Astrocyte of the spinal cord (primary cell): ENCODE results near the gene AMBN.

Source experiments
- DNase-seq: peaks from one replicate; pipeline ENCODE4 v3.0.0; 2011; ENCODE audit warnings: low read depth, low spot score
- H3K4me3 ChIP-seq: 2 replicates; pipeline ENCODE4 v1.5.1; 2011; ENCODE audit warnings: low read depth, mild to moderate bottlenecking, low read length, moderate library complexity
- CTCF ChIP-seq: IDR thresholded peaks from 2 replicates; pipeline ENCODE4 v1.5.1; 2012; ENCODE audit warnings: low read depth, mild to moderate bottlenecking, low read length, inconsistent platforms
- in situ Hi-C: cut with HindIII; loops from 2 replicates; pipeline ENCODE4 v1.10.0; 2017; ENCODE audit warnings: low sequenced_read_pairs

AMBN gene

GRCh38 chr4:70591955-70592582 is at the start of gene AMBN:
Gene AMBN, plus strand, starts transcription at chr4:70592256. Its CDS starts 103 bp downstream, at chr4:70592359.
- no peak for TF ChIP-seq CTCF
- in situ Hi-C loops, result no loop called here
- no peak within 1 kb of the TSS for H3K4me3 ChIP-seq
- DNase-seq, result no peak

- no peak overlapping the region for H3K4me3 ChIP-seq
- DNase-seq, result peak; percentile 9
- in situ Hi-C loops, result no loop called here
- TF ChIP-seq CTCF, result peak; percentile 67
Observed at GRCh38 chr4:70544279-70544868, 47.7 kb upstream of the AMBN start.

- in situ Hi-C loops, result no loop called here
- TF ChIP-seq CTCF, result no peak
- no peak for DNase-seq
Observed at GRCh38 chr4:70556856-70557255, 35.2 kb upstream of the AMBN start.

GRCh38 chr4:70559211-70559830 is 32.7 kb upstream of the AMBN start:
- peak; percentile 85 for TF ChIP-seq CTCF
- H3K4me3 ChIP-seq, result no peak overlapping the region
- in situ Hi-C loops, result no loop called here
- DNase-seq, result peak; percentile 48

More at GRCh38 chr4:70556856-70557255, 35.2 kb upstream of the AMBN start:
- H3K4me3 ChIP-seq, result no peak overlapping the region

GRCh38 chr4:70559924-70560323 is 32.1 kb upstream of the AMBN start:
- DNase-seq, result no peak
- in situ Hi-C loops, result no loop called here
- H3K4me3 ChIP-seq, result no peak overlapping the region
- TF ChIP-seq CTCF, result no peak

- H3K4me3 ChIP-seq, result no peak overlapping the region
- DNase-seq, result no peak
- in situ Hi-C loops, result no loop called here
- no peak for TF ChIP-seq CTCF
Observed at GRCh38 chr4:70564033-70564432, 28.0 kb upstream of the AMBN start.
